Type B pancreatic cell (in vitro differentiated cells): Measurements from ENCODE around the gene FBXL20. TPM values are rescaled to one million over a fixed set of nuclear protein-coding genes. Genes with fewer than 3 reads are reported as not detected.
A peak's percentile ranks its signal among the peaks of the same experiment; 100 is the strongest.

ENCODE experiments used
- DNase-seq: peaks from one replicate; pipeline ENCODE4 v3.0.0; 2021; ENCODE audit warnings: mixed read lengths; ENCODE audit not compliant: unreplicated experiment; ENCODE audit errors: extremely low spot score
- H3K27ac Mint-ChIP-seq: 2 replicates; pipeline ENCODE4 v1.8.0; 2021; ENCODE audit warnings: mild to moderate bottlenecking, mixed read lengths
- H3K27me3 Mint-ChIP-seq: 2 replicates; pipeline ENCODE4 v1.8.0; 2021; ENCODE audit warnings: mixed read lengths
- H3K36me3 Mint-ChIP-seq: 2 replicates; pipeline ENCODE4 v1.8.0; 2021; ENCODE audit warnings: mixed read lengths
- H3K4me1 Mint-ChIP-seq: one replicate; pipeline ENCODE4 v1.8.0; 2021; ENCODE audit warnings: mixed read lengths; ENCODE audit not compliant: unreplicated experiment
- H3K4me3 Mint-ChIP-seq: 2 replicates; pipeline ENCODE4 v1.8.0; 2021; ENCODE audit warnings: mild to moderate bottlenecking, mixed read lengths
- H3K9me3 Mint-ChIP-seq: 2 replicates; pipeline ENCODE4 v1.8.0; 2021; ENCODE audit warnings: mixed read lengths
- CTCF ChIP-seq: fragments of 200-600 bp; sonication (generic); conservative IDR thresholded peaks from 2 replicates; pipeline ENCODE4 v1.5.0; 2021; ENCODE audit warnings: antibody characterized with exemption, mild to moderate bottlenecking
- total RNA-seq: library from RNA; stranded (reverse); gene quantifications from 2 replicates; pipeline ENCODE4 v1.2.1, GENCODE V29; 2021; ENCODE audit warnings: low replicate concordance

FBXL20 gene
- total RNA-seq, 1 donor from 2014 or later: 21.6 TPM

- peaks cover 3% of the 10 kb centered on the region for H3K36me3 Mint-ChIP-seq
- DNase-seq: no peak
- no peak overlapping the region for H3K4me3 Mint-ChIP-seq
- H3K27ac Mint-ChIP-seq: no peak overlapping the region
- no peaks in the 10 kb centered on the region for H3K9me3 Mint-ChIP-seq
- H3K27me3 Mint-ChIP-seq: peaks cover 45% of the 10 kb centered on the region
- peaks cover 5% of the 10 kb centered on the region for H3K4me1 Mint-ChIP-seq
- TF ChIP-seq CTCF: no peak
Measured at GRCh38 chr17:39208136-39208535, 193.3 kb downstream of the FBXL20 start.

GRCh38 chr17:39205112-39205526, 196.3 kb downstream of the FBXL20 start:
- H3K36me3 Mint-ChIP-seq: peaks cover 16% of the 10 kb centered on the region
- no peak overlapping the region for H3K27ac Mint-ChIP-seq
- H3K4me3 Mint-ChIP-seq: no peak overlapping the region

DNA sequence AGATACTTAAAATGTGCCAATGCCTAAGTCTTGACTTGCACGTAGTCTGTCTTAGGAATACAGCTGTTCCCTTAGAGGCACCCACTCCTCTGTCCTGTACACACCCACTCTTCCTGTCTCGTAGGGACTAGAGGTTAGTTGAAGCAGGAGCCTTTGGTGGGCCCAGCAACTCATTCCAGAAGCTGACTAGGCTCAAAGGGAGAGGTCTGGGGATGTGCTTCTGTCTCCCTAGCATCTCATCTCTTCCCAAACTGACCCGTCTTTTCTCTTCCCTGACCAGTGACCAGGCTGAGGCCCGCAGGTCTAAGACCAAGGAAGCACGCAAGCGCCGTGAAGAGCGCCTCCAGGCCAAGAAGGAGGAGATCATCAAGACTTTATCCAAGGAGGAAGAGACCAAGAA, 197.2 kb downstream of the FBXL20 start:
- H3K36me3 Mint-ChIP-seq: peaks cover 18% of the 10 kb centered on the region
- no peak for TF ChIP-seq CTCF

More at GRCh38 chr17:39205112-39205526, 196.3 kb downstream of the FBXL20 start:
- Mint-ChIP-seq H3K27me3 (peaks cover 18% of the 10 kb centered on the region), H3K9me3 (no peaks in the 10 kb centered on the region), H3K4me1 (peaks cover 17% of the 10 kb centered on the region)
- no peak for TF ChIP-seq CTCF
- DNase-seq: no peak

More for the DNA sequence above, 197.2 kb downstream of the FBXL20 start:
- Mint-ChIP-seq H3K9me3 (no peaks in the 10 kb centered on the region), H3K27me3 (peaks cover 14% of the 10 kb centered on the region), H3K4me1 (peaks cover 25% of the 10 kb centered on the region), H3K27ac (peak overlapping the region; percentile 48), H3K4me3 (no peak overlapping the region)
- no peak for DNase-seq

Other genes with a start within 250 kb of the FBXL20 start
- 1.7 and 5.0 TPM in 2 replicates for gene PLXDC1, start 250.0 kb downstream of the FBXL20 start, total RNA-seq
- not detected in 2 replicates for gene ARL5C, start 235.5 kb downstream of the FBXL20 start, total RNA-seq
- gene CACNB1, start 204.0 kb downstream of the FBXL20 start, total RNA-seq: 1.8 and 9.5 TPM in 2 replicates
- gene RPL19, start 201.3 kb downstream of the FBXL20 start, total RNA-seq: 1,605 and 1,703 TPM in 2 replicates
- 1.5 TPM in 1 of 2 replicates, not detected in the other for gene STAC2, start 175.7 kb downstream of the FBXL20 start, total RNA-seq
- gene MED1, start 49.6 kb upstream of the FBXL20 start, total RNA-seq: 33.7 and 46.2 TPM in 2 replicates
- gene CDK12, start 59.9 kb upstream of the FBXL20 start, total RNA-seq: 60.7 and 64.5 TPM in 2 replicates
- gene NEUROD2, start 206.3 kb upstream of the FBXL20 start, total RNA-seq: not detected in 2 replicates
- gene PPP1R1B, start 225.3 kb upstream of the FBXL20 start, total RNA-seq: 1.8 and 3.7 TPM in 2 replicates
- 52.0 and 62.0 TPM in 2 replicates for gene STARD3, start 235.5 kb upstream of the FBXL20 start, total RNA-seq